ENCODE results near the gene CCDC24.

Gene CCDC24

DNA sequence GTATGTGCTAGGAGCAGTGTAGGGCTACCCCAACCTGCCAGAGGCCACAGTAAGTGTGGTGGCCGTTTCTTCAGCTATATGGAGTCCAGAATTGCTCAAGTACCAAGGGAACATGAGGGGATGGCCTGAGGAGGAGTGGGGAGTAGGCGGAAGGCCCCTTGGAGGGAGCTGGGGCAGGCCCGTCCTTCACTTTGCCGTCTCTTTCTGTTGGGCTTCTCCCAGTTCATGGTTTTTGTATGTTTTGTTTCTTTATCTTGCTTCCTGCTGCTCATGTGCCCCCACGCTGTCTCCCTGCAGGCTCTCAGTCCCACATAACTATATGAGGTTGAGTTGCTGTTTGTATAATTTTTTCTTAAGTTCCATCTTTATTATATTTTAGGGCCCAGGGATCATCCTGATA lies 27.5 kb upstream of the CCDC24 start:
- DNase-seq, result no peak

- DNase-seq, result no peak
Measured at GRCh38 chr1:43965316-43965715, 26.1 kb upstream of the CCDC24 start.

DNA sequence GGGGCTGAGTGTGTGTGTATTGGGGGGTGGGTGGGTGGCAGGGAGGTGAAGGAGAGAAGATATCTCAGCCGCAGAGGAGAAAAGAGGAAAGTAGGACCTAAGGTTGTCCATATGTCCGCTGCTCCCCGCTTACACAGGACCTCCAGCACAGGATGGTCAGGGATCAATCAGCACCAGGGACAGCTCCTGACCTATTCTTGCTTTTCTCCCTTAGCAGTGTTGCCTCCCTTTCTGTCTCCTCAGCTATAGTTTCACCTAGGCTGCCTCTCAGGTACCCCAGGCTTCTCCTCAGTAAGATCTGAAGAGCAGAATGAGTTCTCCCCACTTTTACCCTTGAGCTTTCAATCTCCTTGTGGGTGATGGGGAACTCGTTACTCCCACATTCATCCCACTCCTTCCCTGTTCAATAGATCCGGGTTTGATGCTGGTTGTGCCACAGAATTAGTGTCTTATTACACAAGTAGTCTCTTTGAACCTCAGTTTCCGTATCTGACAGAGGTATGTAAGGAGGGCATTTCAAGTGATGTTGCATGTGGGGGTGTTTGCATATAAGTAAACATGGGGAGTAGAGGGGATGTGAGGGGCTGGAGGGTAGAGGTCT lies 23.0 kb upstream of the CCDC24 start:
- DNase-seq, result no peak

- no peak for DNase-seq
Measured at GRCh38 chr1:43969416-43969745, 22.0 kb upstream of the CCDC24 start.

DNA sequence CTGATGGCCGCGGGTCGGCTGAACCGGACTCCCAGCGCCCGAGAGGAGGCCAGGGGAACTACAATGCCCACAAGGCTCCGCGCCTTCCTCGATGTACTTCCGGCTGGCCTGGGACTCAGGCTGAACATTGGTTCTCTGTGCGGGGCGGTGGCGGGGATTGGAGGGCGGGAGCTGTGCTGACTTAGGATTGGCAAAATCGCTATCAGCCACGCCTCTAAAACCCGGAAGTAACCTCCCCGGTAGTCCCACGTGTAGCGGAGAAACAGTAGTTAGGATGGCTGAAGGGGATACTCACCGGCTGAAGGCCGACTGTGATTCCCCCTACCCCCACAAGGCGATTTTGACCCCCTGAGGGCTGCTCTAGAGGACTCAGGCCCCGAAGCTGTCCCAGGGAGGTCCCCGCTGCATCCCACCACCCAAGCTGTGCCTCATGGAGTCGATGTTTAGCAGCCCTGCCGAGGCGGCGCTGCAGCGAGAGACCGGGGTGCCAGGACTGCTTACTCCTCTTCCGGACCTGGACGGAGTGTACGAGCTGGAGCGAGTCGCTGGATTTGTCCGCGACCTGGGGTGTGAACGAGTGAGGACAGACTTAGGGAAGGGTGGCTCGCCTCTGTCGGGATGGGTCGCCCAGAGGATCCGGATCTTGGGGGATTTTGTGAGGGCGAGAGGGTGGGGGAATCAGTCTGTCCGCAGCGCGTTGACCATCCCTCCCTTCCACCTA lies 21.5 kb upstream of the CCDC24 start, which contains the start of gene DPH2:
Gene DPH2 (plus strand): TSS at position 265 of the 721 bp plus-strand sequence. CDS start 166 bp downstream, at position 431.
- peak; percentile 97 for DNase-seq

GRCh38 chr1:43970502-43970901 lies 20.9 kb upstream of the CCDC24 start:
- DNase-seq, result no peak

GRCh38 chr1:43970911-43971310 lies 20.5 kb upstream of the CCDC24 start:
- DNase-seq, result no peak

DNA sequence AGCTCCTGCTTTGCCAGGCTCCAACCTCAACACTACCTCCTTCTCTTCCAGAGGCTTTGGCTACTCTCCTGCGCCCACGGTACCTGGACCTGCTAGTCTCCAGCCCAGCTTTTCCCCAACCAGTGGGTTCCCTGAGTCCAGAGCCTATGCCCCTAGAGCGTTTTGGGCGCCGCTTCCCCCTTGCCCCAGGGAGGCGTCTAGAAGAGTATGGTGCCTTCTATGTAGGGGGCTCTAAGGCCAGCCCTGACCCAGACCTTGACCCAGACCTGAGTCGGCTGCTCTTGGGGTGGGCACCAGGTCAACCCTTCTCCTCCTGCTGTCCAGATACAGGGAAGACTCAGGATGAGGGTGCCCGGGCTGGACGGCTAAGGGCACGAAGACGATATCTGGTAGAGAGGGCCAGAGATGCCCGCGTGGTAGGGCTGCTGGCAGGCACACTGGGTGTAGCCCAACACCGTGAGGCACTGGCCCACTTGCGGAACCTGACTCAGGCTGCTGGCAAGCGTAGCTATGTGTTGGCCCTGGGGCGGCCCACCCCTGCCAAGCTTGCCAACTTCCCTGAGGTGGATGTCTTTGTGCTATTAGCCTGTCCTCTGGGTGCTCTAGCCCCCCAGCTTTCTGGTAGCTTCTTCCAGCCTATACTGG lies 19.9 kb upstream of the CCDC24 start:
- no peak for DNase-seq

DNA sequence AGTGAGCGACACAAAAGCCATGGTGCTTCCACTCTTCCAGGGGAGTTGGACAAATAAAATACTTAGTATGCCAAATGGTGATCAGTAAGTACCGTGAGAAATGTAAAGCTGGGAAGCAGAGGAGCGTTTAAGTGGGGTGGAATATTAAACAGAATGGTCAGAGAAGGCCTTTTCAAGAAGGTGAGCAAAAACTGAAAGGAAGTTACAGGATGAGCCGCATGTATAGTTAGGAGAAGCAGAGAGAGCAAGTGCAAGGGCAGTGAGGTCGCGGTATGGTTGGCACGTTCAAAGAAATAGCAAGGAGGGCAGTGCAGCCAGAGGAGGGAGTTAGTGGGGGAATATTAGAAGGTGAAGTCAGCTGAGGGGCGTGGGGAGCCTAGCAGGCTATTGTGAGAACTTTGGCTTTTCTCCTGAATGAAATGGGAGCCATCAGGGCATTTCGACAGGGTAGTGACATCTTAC lies 17.4 kb upstream of the CCDC24 start:
- DNase-seq, result no peak

- DNase-seq, result peak; percentile 98
Measured at GRCh38 chr1:43974443-43975248, 16.8 kb upstream of the CCDC24 start, which contains the start of gene ATP6V0B. TSS of gene ATP6V0B (plus strand) at chr1:43974960. CDS start at chr1:43975041, 81 bp downstream.

GRCh38 chr1:43975249-43975961 lies 16.0 kb upstream of the CCDC24 start:
- DNase-seq, result peak; percentile 42

GRCh38 chr1:43976045-43976444 lies 15.4 kb upstream of the CCDC24 start:
- no peak for DNase-seq

GRCh38 chr1:43976890-43977289 lies 14.5 kb upstream of the CCDC24 start:
- no peak for DNase-seq

- no peak for DNase-seq
Measured at GRCh38 chr1:43977376-43978263, 13.8 kb upstream of the CCDC24 start.

GRCh38 chr1:43978264-43978550 lies 13.2 kb upstream of the CCDC24 start:
- no peak for DNase-seq

DNA sequence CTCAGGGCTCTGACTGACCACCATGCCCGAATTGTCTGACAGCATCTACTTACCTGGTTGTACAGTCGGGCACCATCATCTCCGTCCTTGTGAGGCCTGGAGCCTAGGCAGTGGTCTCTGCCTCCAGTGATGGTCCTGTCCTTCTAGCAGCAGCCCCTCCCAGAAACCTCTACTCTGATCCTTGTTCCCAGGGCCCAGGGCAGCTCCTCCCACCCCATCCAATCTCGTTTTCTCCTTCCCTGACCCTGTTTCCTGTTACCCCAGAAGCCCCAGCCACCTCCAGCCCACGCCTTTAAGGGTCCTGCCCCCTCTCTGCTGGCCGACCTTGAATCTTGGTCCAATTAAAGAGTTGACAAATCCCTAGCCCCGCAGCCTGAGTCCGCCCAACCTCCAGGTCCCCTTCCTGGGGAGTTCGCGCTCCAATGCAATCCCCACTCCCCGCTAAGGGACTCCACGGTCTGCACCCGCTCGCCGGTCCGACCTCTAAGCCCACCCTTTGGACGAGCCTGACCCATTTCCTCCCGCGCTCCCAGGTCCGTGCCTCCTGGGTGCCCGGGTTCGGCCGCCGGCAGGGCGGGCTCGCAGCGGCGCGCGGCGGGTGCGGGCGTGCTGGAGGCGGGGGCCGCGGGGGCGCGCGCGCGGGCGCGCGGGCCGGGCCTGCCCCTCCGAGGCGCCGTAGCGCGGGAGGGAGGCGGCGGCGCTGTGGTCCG lies 12.7 kb upstream of the CCDC24 start, which contains the start of gene B4GALT2:
Gene B4GALT2 (plus strand): TSS at position 660 of the 710 bp plus-strand sequence. CDS start 1,951 bp downstream, outside the sequence.
- DNase-seq, result peak; percentile 64

DNA sequence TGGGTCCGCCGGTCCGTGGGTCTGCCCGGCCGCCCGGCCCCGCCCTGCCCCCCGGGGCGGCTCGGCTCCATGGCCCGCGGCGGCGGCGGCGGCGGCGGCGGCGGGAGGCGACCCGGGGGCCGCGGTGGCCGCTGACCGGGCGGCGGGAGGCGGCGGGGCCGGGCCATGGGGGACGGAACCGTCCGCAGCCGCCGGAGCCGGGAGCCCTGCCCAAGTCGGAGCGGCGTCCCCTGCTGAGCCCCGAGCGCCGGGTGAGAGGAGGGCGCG lies 12.2 kb upstream of the CCDC24 start:
- no peak for DNase-seq

DNA sequence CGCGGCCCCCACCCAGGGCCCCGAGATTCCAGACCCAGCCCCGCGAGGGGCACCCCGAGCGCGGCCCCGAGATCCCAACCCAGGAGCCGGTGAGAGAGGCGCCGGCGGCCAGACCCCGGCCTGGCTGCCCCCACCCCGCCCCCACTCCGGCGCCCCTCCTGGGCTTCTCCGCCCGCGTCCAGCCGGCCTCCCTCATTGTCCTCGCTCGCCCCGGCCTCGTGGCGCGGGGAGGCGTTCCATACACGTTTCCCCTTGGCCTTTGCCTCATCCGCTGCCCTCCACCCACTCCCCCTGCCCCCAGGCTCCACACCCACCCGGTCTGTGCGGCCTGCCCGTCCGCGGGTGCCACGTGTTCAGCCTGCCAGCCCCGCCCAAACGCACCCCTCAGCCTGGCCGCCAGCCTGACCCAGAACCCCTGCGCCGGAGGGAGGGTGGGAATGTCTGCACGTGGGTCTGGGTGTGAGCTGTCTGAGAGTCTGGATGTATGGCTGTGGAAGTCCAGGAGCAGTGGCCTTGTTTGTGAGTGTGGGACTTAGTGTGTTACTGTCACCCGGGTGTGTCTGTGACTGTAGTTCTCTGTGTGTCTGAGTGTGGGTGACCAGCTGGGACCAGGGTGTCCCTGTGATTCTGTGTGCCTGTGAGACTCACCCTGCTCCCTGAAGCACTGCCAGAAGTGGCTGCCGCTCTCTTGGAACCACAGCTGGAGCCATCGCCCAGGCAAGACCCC lies 11.7 kb upstream of the CCDC24 start:
- peak; percentile 67 for DNase-seq

DNA sequence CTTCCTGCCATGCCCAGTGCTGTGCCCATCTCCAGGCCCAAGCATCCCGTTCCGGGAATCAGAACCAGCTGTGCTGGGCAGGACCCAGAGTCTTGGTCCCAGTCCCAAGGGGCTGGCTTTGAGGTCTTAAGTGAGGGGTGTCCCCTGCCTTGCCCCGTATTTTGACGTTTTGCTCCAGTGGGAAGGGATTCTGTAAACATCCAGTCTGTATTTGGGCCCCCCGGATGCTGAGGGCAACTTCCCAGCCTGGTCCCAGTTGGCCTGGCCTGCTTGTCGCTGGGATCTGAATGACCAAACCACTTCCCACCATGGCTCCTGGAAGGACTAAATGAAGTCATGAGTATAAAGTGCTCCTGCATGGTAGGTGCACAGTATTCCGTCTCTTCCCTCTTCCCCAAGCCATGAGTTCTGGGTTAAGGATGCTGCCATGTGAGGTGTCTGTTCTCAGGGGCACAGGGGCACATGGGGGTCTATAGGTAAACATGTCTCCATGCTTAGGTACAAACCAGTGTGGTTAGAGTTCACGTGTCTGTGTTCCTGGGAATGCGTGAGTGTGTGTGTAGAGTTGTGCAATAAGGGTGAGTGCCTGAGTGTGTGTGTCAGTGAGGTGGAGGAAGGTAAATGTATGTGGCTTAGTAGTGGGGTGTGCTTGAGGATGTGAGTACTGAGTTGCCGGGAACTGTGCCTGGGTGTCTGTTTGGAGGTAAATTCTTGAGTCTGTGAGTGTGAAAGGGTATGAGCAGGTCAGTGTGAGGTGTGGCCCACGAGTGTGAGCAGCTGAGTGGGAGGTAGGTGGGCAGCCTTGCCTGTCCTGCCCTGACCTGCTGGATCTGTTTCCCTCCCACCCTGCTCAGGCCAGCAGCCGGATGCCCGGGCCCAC lies 10.9 kb upstream of the CCDC24 start:
- DNase-seq, result no peak
